GM12878 (cell line): ENCODE data around the gene CYS1. TPM values are rescaled to one million over a fixed set of nuclear protein-coding genes. Genes with fewer than 3 reads are reported as not detected.

Experiments
- BHLHE40 ChIP-seq, 2 experiments: fragments of 450-650 bp in 1 of 2; IDR thresholded peaks; 2 replicates each; pipeline ENCODE4 v1.6.1; 2011 to 2017; ENCODE audit warnings: low read depth in 2 of 2, borderline replicate concordance in 1 of 2, improper control_type of control experiment in 1 of 2, low read length in 1 of 2, mild to moderate bottlenecking in 1 of 2
- CREM ChIP-seq: IDR thresholded peaks from 2 replicates; pipeline ENCODE4 v1.6.1; 2014; ENCODE audit warnings: antibody characterized with exemption, low read depth
- HDGF ChIP-seq: fragments of 450-650 bp; IDR thresholded peaks from 2 replicates; pipeline ENCODE4 v1.6.1; 2016; ENCODE audit warnings: antibody characterized with exemption
- RAD51 ChIP-seq: fragments of 450-650 bp; IDR thresholded peaks from 2 replicates; pipeline ENCODE4 v1.6.1; 2016; ENCODE audit warnings: moderate library complexity, mild to moderate bottlenecking, inconsistent platforms
- RCOR1 ChIP-seq: conservative IDR thresholded peaks from 2 replicates; pipeline ENCODE4 v1.6.1; 2012; ENCODE audit warnings: low read depth, low read length, improper control_type of control experiment
- REST ChIP-seq: IDR thresholded peaks from 2 replicates; pipeline ENCODE4 v1.6.1; 2012; ENCODE audit warnings: mild to moderate bottlenecking, low read depth, low read length
- SPI1 ChIP-seq: IDR thresholded peaks from 2 replicates; pipeline ENCODE4 v1.6.1; 2011; ENCODE audit warnings: low read depth, mild to moderate bottlenecking, low read length, moderate library complexity, borderline replicate concordance; ENCODE audit not compliant: insufficient read depth
- STAT1 ChIP-seq: fragments of 450-650 bp; conservative IDR thresholded peaks from 2 replicates; pipeline ENCODE4 v1.6.1; 2014; ENCODE audit warnings: antibody characterized with exemption, mild to moderate bottlenecking
- USF2 ChIP-seq: IDR thresholded peaks from 2 replicates; pipeline ENCODE4 v1.6.1; 2011; ENCODE audit warnings: low read depth, low read length, improper control_type of control experiment, borderline replicate concordance
- WRNIP1 ChIP-seq: IDR thresholded peaks from 2 replicates; pipeline ENCODE4 v1.6.1; 2011; ENCODE audit warnings: low read depth, low read length, improper control_type of control experiment, borderline replicate concordance
- YBX1 ChIP-seq: fragments of 450-650 bp; IDR thresholded peaks from 2 replicates; pipeline ENCODE4 v1.6.1; 2016; ENCODE audit warnings: antibody characterized with exemption
- polyA plus RNA-seq, 11 experiments: library from polyadenylated mRNA; depleted of rRNA in 4 of 11; unstranded in 6 of 11; stranded (reverse) in 5 of 11; fragments of >200 nt; fragmentation: Nextera tagmentation in 4 of 11; fragmentation: Illumina TruSeq in 1 of 11; extraction: Ambion mirVana in 4 of 11; extraction: Trizol in 1 of 11; gene quantifications; 1 replicate in 1 of 11; 2 replicates in 10 of 11; pipeline versions ENCODE4 v1.2.1 to v1.2.3, GENCODE V29; 2011 to 2016; ENCODE audit warnings: inconsistent platforms in 2 of 11, missing spikeins in 2 of 11, low read depth in 1 of 11
- total RNA-seq, 4 experiments: library from RNA; depleted of rRNA in 3 of 4; stranded (reverse); fragments of >200 nt in 3 of 4; fragmentation: Illumina TruSeq in 1 of 4; extraction: Trizol in 1 of 4; gene quantifications; 2 replicates each; pipeline versions ENCODE4 v1.2.1 to v1.2.3, GENCODE V29; 2013 to 2021
- TF ChIP-seq, protein P1 (sequence below): fragments of 450-650 bp; formaldehyde crosslinking; IDR thresholded peaks from 2 replicates; pipeline ENCODE4 v1.4.0; 2020; ENCODE audit warnings: mild to moderate bottlenecking, moderate library complexity
- TF ChIP-seq, protein P2 (sequence below): fragments of 150-350 bp; IDR thresholded peaks from 2 replicates; pipeline ENCODE4 v1.6.1; 2016; ENCODE audit warnings: low read depth, low read length
- TF ChIP-seq, protein P3 (sequence below): IDR thresholded peaks from 2 replicates; pipeline ENCODE4 v1.6.1; 2012; ENCODE audit warnings: low read depth, low read length, improper control_type of control experiment

Gene CYS1
- total and polyA plus RNA-seq, 10 of the 15 experiments (the other 5 are each of a cell fraction or from before 2014, with no cell fraction given): 0.35 to 6.4 (median 2.5) TPM

- TF ChIP-seq, protein P1, sequence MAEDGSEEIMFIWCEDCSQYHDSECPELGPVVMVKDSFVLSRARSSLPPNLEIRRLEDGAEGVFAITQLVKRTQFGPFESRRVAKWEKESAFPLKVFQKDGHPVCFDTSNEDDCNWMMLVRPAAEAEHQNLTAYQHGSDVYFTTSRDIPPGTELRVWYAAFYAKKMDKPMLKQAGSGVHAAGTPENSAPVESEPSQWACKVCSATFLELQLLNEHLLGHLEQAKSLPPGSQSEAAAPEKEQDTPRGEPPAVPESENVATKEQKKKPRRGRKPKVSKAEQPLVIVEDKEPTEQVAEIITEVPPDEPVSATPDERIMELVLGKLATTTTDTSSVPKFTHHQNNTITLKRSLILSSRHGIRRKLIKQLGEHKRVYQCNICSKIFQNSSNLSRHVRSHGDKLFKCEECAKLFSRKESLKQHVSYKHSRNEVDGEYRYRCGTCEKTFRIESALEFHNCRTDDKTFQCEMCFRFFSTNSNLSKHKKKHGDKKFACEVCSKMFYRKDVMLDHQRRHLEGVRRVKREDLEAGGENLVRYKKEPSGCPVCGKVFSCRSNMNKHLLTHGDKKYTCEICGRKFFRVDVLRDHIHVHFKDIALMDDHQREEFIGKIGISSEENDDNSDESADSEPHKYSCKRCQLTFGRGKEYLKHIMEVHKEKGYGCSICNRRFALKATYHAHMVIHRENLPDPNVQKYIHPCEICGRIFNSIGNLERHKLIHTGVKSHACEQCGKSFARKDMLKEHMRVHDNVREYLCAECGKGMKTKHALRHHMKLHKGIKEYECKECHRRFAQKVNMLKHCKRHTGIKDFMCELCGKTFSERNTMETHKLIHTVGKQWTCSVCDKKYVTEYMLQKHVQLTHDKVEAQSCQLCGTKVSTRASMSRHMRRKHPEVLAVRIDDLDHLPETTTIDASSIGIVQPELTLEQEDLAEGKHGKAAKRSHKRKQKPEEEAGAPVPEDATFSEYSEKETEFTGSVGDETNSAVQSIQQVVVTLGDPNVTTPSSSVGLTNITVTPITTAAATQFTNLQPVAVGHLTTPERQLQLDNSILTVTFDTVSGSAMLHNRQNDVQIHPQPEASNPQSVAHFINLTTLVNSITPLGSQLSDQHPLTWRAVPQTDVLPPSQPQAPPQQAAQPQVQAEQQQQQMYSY (CRISPR knock-in tag): no peak
- TF ChIP-seq REST (no peak), CREM (no peak), SPI1 (no peak), WRNIP1 (0 out of 2 replicates have a peak, but pooled peaks have one; percentile 47), BHLHE40 (IDR thresholded peaks at IDR 0.05; ENCODE audit: borderline replicate concordance in 1 of 2, low read depth in 2 of 2, low read length in 1 of 2) (no peak), HDGF (peak; percentile 85), RAD51 (no peak), STAT1 (no peak), RCOR1 (no peak), USF2 (no peak), YBX1 (no peak)
- TF ChIP-seq, protein P2, sequence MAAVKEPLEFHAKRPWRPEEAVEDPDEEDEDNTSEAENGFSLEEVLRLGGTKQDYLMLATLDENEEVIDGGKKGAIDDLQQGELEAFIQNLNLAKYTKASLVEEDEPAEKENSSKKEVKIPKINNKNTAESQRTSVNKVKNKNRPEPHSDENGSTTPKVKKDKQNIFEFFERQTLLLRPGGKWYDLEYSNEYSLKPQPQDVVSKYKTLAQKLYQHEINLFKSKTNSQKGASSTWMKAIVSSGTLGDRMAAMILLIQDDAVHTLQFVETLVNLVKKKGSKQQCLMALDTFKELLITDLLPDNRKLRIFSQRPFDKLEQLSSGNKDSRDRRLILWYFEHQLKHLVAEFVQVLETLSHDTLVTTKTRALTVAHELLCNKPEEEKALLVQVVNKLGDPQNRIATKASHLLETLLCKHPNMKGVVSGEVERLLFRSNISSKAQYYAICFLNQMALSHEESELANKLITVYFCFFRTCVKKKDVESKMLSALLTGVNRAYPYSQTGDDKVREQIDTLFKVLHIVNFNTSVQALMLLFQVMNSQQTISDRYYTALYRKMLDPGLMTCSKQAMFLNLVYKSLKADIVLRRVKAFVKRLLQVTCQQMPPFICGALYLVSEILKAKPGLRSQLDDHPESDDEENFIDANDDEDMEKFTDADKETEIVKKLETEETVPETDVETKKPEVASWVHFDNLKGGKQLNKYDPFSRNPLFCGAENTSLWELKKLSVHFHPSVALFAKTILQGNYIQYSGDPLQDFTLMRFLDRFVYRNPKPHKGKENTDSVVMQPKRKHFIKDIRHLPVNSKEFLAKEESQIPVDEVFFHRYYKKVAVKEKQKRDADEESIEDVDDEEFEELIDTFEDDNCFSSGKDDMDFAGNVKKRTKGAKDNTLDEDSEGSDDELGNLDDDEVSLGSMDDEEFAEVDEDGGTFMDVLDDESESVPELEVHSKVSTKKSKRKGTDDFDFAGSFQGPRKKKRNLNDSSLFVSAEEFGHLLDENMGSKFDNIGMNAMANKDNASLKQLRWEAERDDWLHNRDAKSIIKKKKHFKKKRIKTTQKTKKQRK: no peak
- TF ChIP-seq, protein P3, sequence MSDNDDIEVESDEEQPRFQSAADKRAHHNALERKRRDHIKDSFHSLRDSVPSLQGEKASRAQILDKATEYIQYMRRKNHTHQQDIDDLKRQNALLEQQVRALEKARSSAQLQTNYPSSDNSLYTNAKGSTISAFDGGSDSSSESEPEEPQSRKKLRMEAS: peak; percentile 18; the same call in 1 of the 2 replicates
Observed at GRCh38 chr2:10072656-10073480, 7.3 kb downstream of the CYS1 start (continued).
